ENCODE data around the gene COL4A1.

Gene COL4A1

DNA sequence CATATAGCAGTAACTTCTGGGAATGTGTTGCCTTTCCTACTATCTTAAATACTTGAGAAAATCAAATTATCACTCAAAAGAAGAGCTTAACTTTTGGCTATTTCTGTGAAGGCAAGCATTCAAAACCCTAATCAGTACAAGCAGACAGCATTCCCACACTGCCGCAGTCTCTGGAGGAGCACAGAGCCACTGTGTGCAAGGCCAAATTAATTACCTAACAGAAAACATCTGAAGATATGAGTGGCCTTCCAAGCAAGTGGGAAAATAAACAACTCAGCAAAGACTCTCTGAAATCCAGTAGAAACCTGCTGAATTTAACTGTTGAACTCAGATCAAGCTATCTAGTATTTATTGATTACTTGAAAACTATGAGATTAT, 68.2 kb downstream of the COL4A1 start:
- H3K4me3 ChIP-seq (ENCODE audit: low read length, poor library complexity, severe bottlenecking): no peak overlapping the region
- H3K4me1 ChIP-seq (ENCODE audit: insufficient read depth, low read length, poor library complexity, severe bottlenecking): no peaks in the 10 kb centered on the region
- H3K9me2 ChIP-seq (replicated peaks; ENCODE audit: low read depth, low read length): no peaks in the 10 kb centered on the region
- no peak overlapping the region for H3K9ac ChIP-seq (ENCODE audit: low read depth, low read length, poor library complexity, severe bottlenecking)
- H3F3A ChIP-seq (ENCODE audit: low read depth): no peaks in the 10 kb centered on the region
- no peak overlapping the region for H2AFZ ChIP-seq (ENCODE audit: low read length)
- no peaks in the 10 kb centered on the region for H3K36me3 ChIP-seq (ENCODE audit: insufficient read depth, low read length)
- no peaks in the 10 kb centered on the region for H3K79me2 ChIP-seq (ENCODE audit: insufficient read depth, low read length)
- no peaks in the 10 kb centered on the region for H4K20me1 ChIP-seq (ENCODE audit: insufficient read depth, low read length, poor library complexity, severe bottlenecking)
- no peaks in the 10 kb centered on the region for H3K9me3 ChIP-seq (ENCODE audit: insufficient read depth, low read depth, low read length)
- TF ChIP-seq, protein P1, sequence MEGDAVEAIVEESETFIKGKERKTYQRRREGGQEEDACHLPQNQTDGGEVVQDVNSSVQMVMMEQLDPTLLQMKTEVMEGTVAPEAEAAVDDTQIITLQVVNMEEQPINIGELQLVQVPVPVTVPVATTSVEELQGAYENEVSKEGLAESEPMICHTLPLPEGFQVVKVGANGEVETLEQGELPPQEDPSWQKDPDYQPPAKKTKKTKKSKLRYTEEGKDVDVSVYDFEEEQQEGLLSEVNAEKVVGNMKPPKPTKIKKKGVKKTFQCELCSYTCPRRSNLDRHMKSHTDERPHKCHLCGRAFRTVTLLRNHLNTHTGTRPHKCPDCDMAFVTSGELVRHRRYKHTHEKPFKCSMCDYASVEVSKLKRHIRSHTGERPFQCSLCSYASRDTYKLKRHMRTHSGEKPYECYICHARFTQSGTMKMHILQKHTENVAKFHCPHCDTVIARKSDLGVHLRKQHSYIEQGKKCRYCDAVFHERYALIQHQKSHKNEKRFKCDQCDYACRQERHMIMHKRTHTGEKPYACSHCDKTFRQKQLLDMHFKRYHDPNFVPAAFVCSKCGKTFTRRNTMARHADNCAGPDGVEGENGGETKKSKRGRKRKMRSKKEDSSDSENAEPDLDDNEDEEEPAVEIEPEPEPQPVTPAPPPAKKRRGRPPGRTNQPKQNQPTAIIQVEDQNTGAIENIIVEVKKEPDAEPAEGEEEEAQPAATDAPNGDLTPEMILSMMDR (conservative IDR thresholded peaks at IDR 0.05; ENCODE audit: low read length): no peak
- TF ChIP-seq EZH2phosphoT487 (IDR thresholded peaks at IDR 0.05; ENCODE audit: borderline replicate concordance): no peak
- no peaks in the 10 kb centered on the region for H3K27me3 ChIP-seq (ENCODE audit: insufficient read depth, low read length, poor library complexity, severe bottlenecking)
- H3K4me2 ChIP-seq (ENCODE audit: low read depth, low read length, poor library complexity, severe bottlenecking): no peak overlapping the region

DNA sequence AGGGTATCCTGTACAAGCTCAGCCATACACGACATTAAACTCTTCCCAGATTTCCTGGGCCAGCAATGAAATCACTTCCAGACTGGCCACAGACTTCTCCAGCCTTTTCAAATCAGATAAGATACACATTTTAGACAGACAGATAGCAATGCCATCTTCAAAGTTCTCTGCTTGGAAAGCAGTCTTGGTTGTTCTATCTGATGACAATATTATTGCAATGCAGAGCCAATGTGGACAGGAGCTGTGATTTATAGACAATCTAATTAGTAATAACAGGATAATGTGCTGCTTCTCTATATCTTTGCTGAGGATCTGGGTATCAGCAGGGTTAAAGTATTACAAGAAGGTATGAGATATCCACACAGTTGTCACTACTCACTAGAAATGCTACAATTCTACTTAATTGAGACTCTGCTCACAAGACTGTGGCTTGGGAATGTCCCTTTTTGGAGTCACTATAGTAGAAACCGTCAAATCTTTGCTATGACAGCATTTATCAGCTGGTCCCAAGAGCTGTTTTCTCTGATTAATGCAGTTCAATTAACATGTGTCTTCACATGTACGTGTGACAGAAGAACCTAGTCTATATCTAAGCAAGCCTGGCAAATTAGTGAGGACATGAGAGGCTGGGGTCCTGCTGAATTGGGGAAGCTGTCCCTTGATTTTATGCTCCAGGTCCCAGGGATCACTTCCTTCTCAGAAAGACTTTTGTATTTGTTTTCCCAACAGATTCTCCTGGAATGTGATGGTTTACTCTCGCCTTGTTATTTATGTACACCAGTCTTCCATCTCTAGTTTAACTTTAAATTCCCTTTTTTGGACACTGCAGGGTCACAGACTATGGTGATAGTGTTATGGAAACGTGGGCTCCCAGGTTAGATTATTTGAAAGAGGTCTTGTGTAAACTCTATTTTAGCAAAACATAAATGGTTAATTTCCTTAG, 68.8 kb downstream of the COL4A1 start:
- H3K36me3 ChIP-seq (ENCODE audit: insufficient read depth, low read length): no peaks in the 10 kb centered on the region
- H3K4me2 ChIP-seq (ENCODE audit: low read depth, low read length, poor library complexity, severe bottlenecking): no peak overlapping the region
- H3F3A ChIP-seq (ENCODE audit: low read depth): no peaks in the 10 kb centered on the region
- no peaks in the 10 kb centered on the region for H3K9me3 ChIP-seq (ENCODE audit: insufficient read depth, low read depth, low read length)
- no peak overlapping the region for H2AFZ ChIP-seq (ENCODE audit: low read length)
- no peaks in the 10 kb centered on the region for H4K20me1 ChIP-seq (ENCODE audit: insufficient read depth, low read length, poor library complexity, severe bottlenecking)
- TF ChIP-seq, protein P1 (conservative IDR thresholded peaks at IDR 0.05; ENCODE audit: low read length): no peak
- TF ChIP-seq EZH2phosphoT487 (IDR thresholded peaks at IDR 0.05; ENCODE audit: borderline replicate concordance): no peak
- no peaks in the 10 kb centered on the region for H3K27me3 ChIP-seq (ENCODE audit: insufficient read depth, low read length, poor library complexity, severe bottlenecking)
- H3K4me1 ChIP-seq (ENCODE audit: insufficient read depth, low read length, poor library complexity, severe bottlenecking): no peaks in the 10 kb centered on the region
- no peaks in the 10 kb centered on the region for H3K79me2 ChIP-seq (ENCODE audit: insufficient read depth, low read length)
- H3K9ac ChIP-seq (ENCODE audit: low read depth, low read length, poor library complexity, severe bottlenecking): no peak overlapping the region
- H3K4me3 ChIP-seq (ENCODE audit: low read length, poor library complexity, severe bottlenecking): no peak overlapping the region
- no peaks in the 10 kb centered on the region for H3K9me2 ChIP-seq (replicated peaks; ENCODE audit: low read depth, low read length)

DNA sequence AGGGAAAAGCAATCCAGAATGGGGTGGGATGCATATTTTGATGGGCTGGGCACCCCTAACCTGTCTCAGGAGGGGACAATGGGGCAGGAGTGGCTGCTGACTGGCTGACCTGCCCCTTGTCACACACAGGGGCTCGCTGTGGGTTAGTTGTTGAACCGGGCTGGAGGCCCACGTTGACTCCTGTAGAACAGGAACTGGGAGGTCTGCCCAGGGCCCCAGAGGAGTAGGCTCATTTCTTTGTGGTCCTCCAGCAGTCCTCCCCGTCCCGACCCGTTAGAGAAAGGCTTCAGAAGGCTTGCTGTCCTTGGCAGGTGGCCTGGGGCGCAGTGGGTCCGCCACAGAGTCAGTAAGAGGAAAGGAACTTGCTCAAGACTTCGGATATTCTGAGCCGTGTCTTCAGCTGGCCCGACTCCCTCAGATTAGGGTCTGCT, 70.1 kb downstream of the COL4A1 start:
- Histone ChIP-seq H3K9me3 (ENCODE audit: insufficient read depth, low read depth, low read length) (no peaks in the 10 kb centered on the region), H3K9ac (ENCODE audit: low read depth, low read length, poor library complexity, severe bottlenecking) (no peak overlapping the region), H3K4me1 (ENCODE audit: insufficient read depth, low read length, poor library complexity, severe bottlenecking) (no peaks in the 10 kb centered on the region), H3K79me2 (ENCODE audit: insufficient read depth, low read length) (no peaks in the 10 kb centered on the region), H2AFZ (ENCODE audit: low read length) (no peak overlapping the region), H3K36me3 (ENCODE audit: insufficient read depth, low read length) (no peaks in the 10 kb centered on the region), H4K20me1 (ENCODE audit: insufficient read depth, low read length, poor library complexity, severe bottlenecking) (no peaks in the 10 kb centered on the region), H3F3A (ENCODE audit: low read depth) (no peaks in the 10 kb centered on the region), H3K4me2 (ENCODE audit: low read depth, low read length, poor library complexity, severe bottlenecking) (no peak overlapping the region), H3K9me2 (replicated peaks; ENCODE audit: low read depth, low read length) (no peaks in the 10 kb centered on the region), H3K27me3 (ENCODE audit: insufficient read depth, low read length, poor library complexity, severe bottlenecking) (no peaks in the 10 kb centered on the region), H3K4me3 (ENCODE audit: low read length, poor library complexity, severe bottlenecking) (no peak overlapping the region)
- no peak for TF ChIP-seq EZH2phosphoT487 (IDR thresholded peaks at IDR 0.05; ENCODE audit: borderline replicate concordance)
- TF ChIP-seq, protein P1 (conservative IDR thresholded peaks at IDR 0.05; ENCODE audit: low read length): no peak

Data from Loucy (cell line).